MCF 10A (cell line): ENCODE measurements around the gene PTPRE. TPM values are rescaled to one million over a fixed set of nuclear protein-coding genes. Genes with fewer than 3 reads are reported as not detected.

Experiments
- BruUV-seq: library from RNA; stranded (reverse); fragments of 400-500 nt; replicated peaks from 2 replicates; lab custom pipeline; 2021; lab: Mats Ljungman, UMichigan
- CTCF ChIA-PET: fragments of 300-600 bp; sonication (Branson Sonifier 250); formaldehyde crosslinking; extraction: SDS; loops from one replicate; lab custom pipeline; 2021; ENCODE audit warnings: antibody characterized with exemption, inconsistent platforms; lab: Yijun Ruan, JAX
- POLR2A ChIA-PET: fragments of 300-600, 350-650 bp; sonication (Branson Sonifier 250); formaldehyde crosslinking; extraction: SDS; loops from one replicate; lab custom pipeline; 2020; ENCODE audit warnings: antibody characterized with exemption, inconsistent platforms; lab: Yijun Ruan, JAX
- DNase-seq: peaks from one replicate; pipeline ENCODE4 v3.0.0-alpha.2; 2018; ENCODE audit not compliant: unreplicated experiment
- H3K27ac Mint-ChIP-seq: one replicate; pipeline ENCODE4 v1.8.0; 2022; ENCODE audit warnings: mild to moderate bottlenecking, low read depth, mixed read lengths; ENCODE audit not compliant: unreplicated experiment
- H3K27me3 Mint-ChIP-seq: one replicate; pipeline ENCODE4 v1.8.0; 2022; ENCODE audit warnings: mixed read lengths; ENCODE audit not compliant: insufficient read depth, unreplicated experiment
- H3K36me3 Mint-ChIP-seq: one replicate; pipeline ENCODE4 v1.8.0; 2022; ENCODE audit warnings: mild to moderate bottlenecking, moderate library complexity, mixed read lengths; ENCODE audit not compliant: insufficient read depth, unreplicated experiment
- H3K4me1 Mint-ChIP-seq: one replicate; pipeline ENCODE4 v1.8.0; 2022; ENCODE audit warnings: mixed read lengths; ENCODE audit not compliant: insufficient read depth, unreplicated experiment
- H3K4me3 Mint-ChIP-seq: one replicate; pipeline ENCODE4 v1.8.0; 2022; ENCODE audit warnings: mild to moderate bottlenecking, moderate library complexity, mixed read lengths; ENCODE audit not compliant: unreplicated experiment
- H3K9me3 Mint-ChIP-seq: one replicate; pipeline ENCODE4 v1.8.0; 2022; ENCODE audit warnings: mixed read lengths; ENCODE audit not compliant: unreplicated experiment
- intact Hi-C: fragments of 100-400 bp; cut with micrococcal nuclease; formaldehyde crosslinking; loops from 2 replicates; pipeline ENCODE4 v1.14.1; 2022
- total RNA-seq: library from RNA; stranded (reverse); gene quantifications from 2 replicates; pipeline ENCODE4 v1.2.3, GENCODE V29; 2022
- TF ChIP-seq, protein P1 (sequence below): fragments of 200-600 bp; IDR thresholded peaks from one replicate; pipeline ENCODE4 v1.8.0; 2022; ENCODE audit warnings: antibody characterized with exemption, mild to moderate bottlenecking; ENCODE audit not compliant: unreplicated experiment

The PTPRE gene
- total RNA-seq, 1 experiment from 2014 or later, result 34.6 TPM

- no peaks in the 10 kb centered on the region for H3K27me3 Mint-ChIP-seq
These were observed 75.7 kb downstream of the PTPRE start for GRCh38 chr10:127982601-127983000.

DNA sequence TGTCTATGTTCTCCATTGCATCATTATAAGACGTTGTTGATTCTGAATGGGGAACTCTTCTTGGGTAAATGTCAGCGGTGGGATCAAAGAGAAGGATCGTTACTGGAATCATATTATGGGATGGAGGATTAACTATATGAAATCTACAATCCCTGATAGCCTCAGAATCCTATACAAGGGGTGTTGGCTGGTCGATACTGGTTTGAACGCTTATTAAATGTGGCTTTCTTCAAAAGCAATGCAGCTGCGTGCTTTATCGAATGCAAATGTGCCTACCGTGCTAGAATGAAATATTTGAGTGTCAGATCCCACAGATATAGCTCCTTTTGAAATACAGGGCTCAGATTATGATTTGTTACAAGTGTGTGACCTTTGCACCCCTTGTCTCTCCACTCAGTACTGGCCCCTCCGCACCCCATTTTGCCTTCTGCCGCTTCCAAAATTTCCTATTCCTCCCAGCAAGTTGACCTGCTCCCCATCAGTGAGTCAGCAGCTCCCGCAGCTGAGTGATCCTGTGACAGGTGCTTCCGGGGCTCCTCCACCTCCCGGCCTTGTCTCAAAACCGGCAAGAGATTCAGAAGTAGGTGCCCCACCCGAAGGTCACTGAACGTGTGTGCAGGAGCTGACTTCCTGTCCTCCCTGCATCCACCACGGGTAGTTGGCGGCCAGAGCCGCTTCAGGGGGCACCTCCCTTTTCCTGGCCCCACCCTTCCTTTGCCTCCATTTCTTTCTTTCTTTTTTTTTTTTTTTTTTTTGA, 76.6 kb downstream of the PTPRE start:
- Mint-ChIP-seq H3K4me1 (peaks cover 8% of the 10 kb centered on the region), H3K27ac (peak overlapping the region; percentile 19), H3K27me3 (no peaks in the 10 kb centered on the region), H3K9me3 (no peaks in the 10 kb centered on the region), H3K36me3 (no peaks in the 10 kb centered on the region), H3K4me3 (no peak overlapping the region)
- ChIA-PET POLR2A (interaction anchor here (0.7 kb wide), 1 partner anchor 20 kb away, joined by 3 read pairs; no protein-coding TSS in a partner anchor), CTCF (interaction anchor here (0.7 to 1.6 kb wide), 5 partner anchors 9 to 1353 kb away, joined by 3 to 8 read pairs (median 3); no protein-coding TSS in a partner anchor)
- peak; percentile 42 for DNase-seq
- TF ChIP-seq, protein P1, sequence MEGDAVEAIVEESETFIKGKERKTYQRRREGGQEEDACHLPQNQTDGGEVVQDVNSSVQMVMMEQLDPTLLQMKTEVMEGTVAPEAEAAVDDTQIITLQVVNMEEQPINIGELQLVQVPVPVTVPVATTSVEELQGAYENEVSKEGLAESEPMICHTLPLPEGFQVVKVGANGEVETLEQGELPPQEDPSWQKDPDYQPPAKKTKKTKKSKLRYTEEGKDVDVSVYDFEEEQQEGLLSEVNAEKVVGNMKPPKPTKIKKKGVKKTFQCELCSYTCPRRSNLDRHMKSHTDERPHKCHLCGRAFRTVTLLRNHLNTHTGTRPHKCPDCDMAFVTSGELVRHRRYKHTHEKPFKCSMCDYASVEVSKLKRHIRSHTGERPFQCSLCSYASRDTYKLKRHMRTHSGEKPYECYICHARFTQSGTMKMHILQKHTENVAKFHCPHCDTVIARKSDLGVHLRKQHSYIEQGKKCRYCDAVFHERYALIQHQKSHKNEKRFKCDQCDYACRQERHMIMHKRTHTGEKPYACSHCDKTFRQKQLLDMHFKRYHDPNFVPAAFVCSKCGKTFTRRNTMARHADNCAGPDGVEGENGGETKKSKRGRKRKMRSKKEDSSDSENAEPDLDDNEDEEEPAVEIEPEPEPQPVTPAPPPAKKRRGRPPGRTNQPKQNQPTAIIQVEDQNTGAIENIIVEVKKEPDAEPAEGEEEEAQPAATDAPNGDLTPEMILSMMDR, result no peak
- intact Hi-C loops, result no loop called here
- no TSS peak for BruUV-seq

More at GRCh38 chr10:127982601-127983000, 75.7 kb downstream of the PTPRE start:
- Mint-ChIP-seq H3K4me1 (peaks cover 14% of the 10 kb centered on the region), H3K9me3 (no peaks in the 10 kb centered on the region), H3K4me3 (no peak overlapping the region), H3K27ac (no peak overlapping the region), H3K36me3 (no peaks in the 10 kb centered on the region)
- ChIA-PET CTCF (interaction anchor here (0.7 to 0.9 kb wide), 2 partner anchors 8 to 22 kb away, joined by 3 to 5 read pairs; no protein-coding TSS in a partner anchor), POLR2A (interaction anchor here (0.7 kb wide), 1 partner anchor 19 kb away, joined by 3 read pairs; no protein-coding TSS in a partner anchor)
- no TSS peak for BruUV-seq
- intact Hi-C loops, result no loop called here
- TF ChIP-seq, protein P1, result no peak
- DNase-seq, result no peak

GRCh38 chr10:127984945-127985344, 78.0 kb downstream of the PTPRE start:
- TF ChIP-seq, protein P1, result no peak
- Mint-ChIP-seq H3K9me3 (no peaks in the 10 kb centered on the region), H3K36me3 (no peaks in the 10 kb centered on the region), H3K4me3 (no peak overlapping the region), H3K4me1 (peaks cover 15% of the 10 kb centered on the region), H3K27ac (no peak overlapping the region), H3K27me3 (no peaks in the 10 kb centered on the region)
- no TSS peak for BruUV-seq
- intact Hi-C loops, result no loop called here
- POLR2A ChIA-PET, result no interaction called here
- DNase-seq, result no peak
- CTCF ChIA-PET, result no interaction called here
